ENCODE results near the gene EDEM2.
"Not testable (repeated sequence)": the region's sequence is repeated elsewhere in the genome, so short reads cannot be mapped to it uniquely, and the experiment has no call there.

The EDEM2 gene

DNA sequence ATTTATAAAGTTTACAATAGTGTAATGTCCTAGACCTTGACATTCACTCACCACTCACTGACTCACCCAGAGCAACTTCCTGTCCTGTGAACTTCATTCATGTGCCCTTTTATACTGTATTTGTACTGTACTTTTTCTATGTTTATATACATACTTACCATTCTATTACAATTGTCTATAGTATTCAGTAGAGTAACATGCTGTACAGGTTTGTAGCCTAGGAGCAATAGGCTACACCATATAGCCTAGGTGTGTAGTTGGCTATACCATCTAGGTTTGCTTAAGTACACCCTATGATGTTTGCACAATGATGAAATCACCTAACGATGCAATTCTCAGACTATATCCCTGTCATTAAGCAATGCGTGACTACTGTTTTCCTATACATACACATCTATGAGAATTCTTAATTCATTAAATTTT is 17.5 kb downstream of the EDEM2 start:
- no peak for DNase-seq (ENCODE audit: low spot score)

DNA sequence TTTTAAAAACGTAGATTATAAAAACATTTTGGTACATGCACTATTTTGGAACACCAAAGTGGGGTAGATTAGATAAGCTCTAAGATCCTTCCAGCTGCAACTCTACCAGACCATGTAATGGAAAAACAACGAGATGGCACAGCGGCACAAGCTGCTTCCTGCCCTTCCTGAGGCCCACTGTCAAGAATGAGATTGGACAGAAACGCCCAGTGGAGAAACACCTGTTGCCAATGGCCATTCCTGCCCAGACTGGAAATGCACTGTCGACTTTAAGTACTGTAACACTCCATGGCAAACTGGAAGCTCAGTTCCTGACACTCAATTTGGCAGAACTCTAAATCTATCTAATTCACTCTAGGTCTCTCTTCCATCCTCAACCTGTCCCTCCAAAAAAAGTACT is 21.4 kb downstream of the EDEM2 start:
- DNase-seq (ENCODE audit: low spot score), result no peak

DNA sequence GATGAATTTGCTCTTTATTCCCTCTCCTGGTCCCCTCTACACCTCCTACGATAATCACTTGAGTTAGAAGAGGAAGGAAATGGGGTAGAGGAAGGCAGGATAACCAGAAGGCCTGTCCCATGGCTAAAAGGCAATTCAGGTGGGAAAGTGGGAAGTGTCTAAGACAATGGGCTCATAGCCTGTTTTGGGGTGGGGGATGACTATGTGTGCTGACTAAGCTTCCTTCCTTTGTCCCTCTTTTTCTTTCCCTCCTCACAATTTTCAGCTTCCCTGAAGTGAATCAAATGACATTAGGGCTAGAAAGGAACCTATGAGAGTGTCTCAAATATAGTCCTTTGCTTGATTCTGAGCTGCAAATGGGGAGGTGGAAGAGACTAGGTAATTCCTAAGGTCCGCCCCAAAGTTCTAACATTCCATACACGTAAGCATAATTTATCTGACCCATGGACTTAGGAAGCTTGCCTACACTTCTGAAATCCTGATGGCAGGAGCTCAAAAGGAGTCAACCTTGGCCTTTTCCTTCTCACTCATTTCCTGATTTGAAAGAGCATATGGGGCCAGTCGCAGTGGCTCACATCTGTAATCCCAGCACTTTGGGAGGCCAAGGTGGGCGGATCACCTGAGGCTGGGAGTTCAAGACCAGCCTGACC is 24.3 kb downstream of the EDEM2 start:
- no peak for DNase-seq (ENCODE audit: low spot score)

DNA sequence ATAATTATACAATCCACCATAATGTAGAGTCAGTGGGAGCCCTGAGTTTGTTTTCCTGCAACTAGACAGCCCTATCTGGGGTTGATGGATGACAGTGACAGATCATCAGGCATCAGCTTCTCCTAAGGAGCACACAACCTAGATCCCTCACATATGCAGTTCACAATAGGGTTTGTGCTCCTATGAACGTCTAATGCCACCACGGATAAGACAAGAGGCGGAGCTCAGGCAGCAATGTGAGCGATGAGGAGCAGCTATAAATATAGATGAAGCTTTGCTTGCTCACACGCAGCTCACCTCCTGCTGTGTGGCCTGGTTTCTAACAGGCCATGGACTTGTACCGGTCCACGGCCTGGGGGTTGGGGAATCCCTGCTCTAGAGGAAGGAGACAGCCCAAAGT is 25.9 kb downstream of the EDEM2 start:
- DNase-seq (ENCODE audit: low spot score), result no peak

DNA sequence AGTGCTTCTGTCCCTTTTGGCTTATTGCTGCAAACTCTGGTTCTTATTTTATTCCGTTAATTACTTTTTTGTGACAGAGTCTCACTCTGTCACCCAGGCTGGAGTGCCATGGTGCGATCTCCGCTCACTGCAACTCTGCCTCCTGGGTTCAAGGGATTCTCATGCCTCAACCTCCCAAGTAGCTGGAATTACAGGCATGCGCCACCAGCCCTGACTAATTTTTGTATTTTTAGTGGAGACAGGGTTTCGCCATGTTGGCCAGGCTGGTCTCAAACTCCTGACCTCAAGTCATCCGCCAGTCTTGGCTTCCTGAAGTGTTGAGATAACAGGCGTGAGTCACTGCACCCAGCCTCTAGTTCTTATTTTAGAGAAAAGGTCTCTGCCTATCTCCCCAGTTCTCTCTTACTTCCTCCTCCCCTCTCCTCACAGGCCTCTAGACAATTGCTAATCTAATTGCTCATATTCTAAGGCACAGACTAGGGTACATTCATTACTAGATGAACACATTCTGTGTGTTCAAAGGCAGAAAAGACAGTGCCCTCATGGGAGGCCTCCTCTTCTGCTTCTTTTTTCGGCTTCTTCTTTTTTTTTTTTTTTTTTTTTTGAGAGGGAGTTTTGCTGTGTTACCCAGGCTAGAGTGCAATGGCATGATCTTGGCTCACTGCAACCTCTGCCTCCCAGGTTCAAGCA is 27.0 kb downstream of the EDEM2 start:
- DNase-seq (ENCODE audit: low spot score), result no peak

DNA sequence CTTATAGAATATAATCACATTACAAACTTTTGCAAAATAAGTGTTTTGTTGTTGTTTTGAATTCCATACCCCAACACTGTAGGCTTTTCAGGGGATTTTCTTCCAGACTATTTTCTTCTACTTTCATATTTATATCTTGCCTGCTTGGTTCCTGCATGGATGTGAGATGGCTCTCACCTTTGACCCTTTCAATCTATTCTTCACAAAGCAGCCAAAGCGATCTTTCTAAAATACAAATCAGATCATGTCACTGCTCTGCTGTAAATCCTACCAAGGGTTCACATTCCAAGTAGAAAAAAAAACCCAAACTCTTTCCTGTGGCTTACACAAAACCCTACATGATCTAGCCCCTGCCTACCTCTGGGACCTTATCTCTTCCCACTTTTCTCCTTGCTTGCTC is 29.5 kb downstream of the EDEM2 start:
- DNase-seq (ENCODE audit: low spot score), result no peak

DNA sequence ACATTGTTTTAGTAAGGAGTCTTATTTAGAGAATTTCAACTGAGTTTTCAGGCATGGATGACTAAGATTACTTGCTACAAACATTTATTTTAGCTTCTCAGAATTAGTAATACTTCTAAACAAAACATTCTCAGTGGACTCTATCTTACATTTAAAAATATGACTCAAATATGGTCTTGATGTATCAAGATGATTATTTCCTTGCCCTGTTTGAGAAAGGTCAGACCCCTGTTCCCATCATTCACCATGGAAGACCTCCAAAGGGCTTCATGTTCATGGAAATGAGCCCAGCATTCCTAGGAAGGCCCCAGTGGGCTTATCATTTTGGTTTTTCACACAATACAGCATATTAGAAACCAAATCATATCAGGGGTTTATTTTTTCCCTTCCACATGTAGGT is 29.9 kb downstream of the EDEM2 start:
- no peak for DNase-seq (ENCODE audit: low spot score)

DNA sequence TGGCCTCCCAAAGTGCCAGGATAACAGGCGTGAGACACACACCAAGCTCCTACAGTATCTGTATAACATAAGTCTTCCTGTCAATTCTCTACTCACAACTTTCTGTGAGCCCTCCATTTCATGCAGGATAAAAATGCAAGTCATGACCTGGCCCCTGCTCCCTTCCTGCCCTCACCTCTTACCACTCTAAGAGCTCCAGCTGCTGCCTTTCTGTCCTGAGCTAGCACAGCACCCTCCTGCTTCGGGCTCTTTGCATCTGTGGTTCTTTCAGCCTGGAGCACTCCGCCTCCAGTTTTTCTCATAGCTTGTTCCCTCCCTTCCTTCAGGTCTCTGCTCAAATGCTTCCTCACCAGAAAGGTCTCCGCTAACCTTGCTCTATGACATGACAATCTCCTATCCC is 30.9 kb downstream of the EDEM2 start:
- no peak for DNase-seq (ENCODE audit: low spot score)

DNA sequence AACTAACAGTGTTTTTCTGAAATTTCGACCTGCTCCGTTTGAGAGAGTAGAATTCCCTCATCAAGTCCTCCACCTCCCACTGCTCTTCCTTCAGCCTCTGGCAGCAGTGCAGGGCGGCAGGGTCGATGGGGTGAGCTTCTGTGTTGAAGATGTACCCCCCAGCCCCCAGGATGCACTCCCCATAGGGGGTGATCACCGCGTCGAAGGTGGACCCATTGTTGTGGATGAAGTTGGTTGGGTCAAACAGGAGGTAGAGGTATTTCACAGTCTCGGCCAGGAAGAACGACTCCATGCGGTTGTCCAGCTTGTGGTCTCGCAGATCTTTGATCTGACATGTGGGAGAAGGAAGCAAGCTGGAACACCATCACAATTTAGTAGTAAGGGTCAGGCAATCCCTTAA is 31.5 kb downstream of the EDEM2 start:
- DNase-seq (ENCODE audit: low spot score), result no peak

DNA sequence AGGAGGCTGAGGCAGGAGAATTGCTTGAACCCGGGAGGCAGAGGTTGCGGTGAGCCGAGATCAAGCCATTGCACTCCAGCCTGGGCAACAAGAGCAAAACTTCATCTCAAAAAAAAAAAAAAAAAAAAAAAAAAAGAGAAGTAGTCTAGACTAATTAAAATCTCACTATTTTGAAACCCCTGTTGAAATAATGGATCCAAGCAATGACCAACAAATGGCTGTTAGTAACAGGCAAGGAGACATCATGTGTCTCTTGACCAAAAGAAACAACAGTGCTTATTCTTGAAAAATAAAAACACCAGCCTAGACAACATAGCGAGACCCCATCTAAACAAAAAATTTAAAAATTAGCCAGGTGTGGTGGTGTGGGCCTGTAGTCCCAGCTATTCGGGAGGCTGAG is 34.9 kb downstream of the EDEM2 start:
- not testable (repeated sequence) for DNase-seq (ENCODE audit: low spot score)

DNA sequence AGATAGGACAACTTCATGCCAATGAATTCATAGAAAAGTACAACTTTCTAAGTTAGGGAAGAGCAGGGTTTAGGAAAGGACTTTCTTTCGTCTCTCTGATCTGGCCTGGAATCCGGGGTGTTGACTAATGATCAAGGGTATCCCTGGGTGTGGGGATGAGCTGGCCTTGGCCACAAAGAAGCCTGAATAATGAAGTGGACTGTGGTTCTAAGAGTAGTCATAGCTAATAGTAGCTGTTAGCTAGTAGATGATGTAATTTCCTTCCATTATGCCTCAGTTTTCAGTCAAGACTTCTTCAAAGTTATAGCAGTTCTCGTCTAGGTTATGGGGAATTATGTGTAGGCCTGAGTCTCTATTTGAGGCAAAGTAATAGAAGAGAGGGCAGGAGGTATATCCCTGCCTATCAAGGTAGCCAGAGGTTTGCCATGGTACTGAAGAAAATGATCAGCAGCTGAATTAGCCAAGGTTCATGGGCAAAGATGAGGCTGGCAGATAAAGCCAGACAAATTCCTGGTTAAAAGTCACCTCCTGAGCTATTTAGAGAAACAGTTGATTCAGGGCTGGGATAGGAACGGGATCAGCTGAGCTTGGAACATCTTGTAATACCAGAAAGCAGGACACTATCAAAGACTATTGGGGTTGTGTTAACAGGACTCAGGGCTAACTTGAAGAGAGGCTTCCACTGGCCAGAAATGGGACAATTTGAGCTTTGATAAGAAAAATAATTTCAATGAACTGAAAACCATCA is 35.8 kb downstream of the EDEM2 start:
- DNase-seq (ENCODE audit: low spot score), result no peak

DNA sequence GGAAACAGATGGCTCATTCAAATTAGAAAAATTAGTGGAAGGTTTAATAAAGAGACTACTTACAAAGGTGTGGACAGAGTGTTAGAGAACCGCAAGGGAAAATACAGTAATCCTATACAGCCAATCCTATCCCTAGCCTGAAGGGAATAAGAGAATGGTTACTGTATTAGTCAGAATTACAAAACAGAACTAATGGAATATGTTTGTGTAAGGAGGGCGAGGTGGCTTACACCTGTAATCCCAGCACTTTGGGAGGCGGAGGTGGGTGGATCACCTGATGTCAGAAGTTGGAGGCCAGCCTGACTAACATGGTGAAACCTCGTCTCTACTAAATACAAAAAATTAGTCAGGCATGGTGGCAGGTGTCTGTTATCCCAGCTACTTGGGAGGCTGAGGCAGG is 38.2 kb downstream of the EDEM2 start:
- DNase-seq (ENCODE audit: low spot score), result no peak

DNA sequence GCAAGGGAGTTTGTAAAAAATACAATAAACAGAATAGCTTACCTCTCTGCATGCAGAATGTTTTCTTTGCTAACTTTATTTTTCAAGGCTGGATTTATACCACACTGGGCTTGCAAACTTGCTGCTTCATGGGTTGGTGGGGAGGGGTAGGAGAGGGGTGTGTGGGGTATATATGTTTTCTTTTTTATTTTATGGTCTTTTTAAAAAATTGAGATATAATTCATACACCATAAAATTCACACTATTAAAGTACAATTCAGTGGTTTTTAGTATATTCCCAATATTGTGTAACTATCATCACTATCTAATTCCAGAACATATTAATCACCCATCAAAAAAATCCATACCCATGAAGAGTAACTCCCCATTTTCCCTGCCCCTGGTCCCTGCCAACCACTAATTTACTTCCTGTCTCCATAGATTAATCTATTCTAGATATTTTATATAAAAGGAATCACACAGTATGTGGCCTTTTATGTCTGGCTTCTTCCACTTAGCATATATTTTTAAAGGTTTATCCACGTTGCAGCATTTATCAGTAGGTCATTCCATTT is 40.2 kb downstream of the EDEM2 start:
- DNase-seq (ENCODE audit: low spot score), result no peak

DNA sequence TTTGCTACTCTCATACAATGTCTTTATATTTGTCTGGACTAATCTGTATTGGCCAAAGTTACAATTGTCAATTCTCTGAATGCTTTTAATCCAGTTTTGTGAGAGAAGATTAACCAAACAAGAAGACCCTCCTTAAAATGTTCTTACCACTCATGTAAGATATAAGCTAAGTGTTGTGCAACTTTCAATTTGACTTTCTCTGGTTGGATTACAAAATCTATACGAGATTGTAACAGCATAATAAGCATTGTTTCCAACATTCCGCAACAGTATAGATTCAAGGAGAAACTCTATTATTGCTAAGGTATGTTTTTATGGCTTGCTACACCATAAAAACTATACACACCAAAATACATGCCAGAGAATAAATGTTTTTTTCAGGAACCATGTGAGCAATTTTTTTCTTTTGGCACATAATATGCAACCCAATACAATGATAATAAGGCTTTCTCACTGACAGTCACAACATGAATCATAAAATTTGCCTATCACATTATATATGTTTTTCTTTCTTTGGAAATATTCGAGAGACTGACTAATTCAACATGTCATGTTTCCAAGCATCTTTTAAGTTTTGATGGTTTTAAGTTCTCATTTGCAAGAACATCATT is 42.3 kb downstream of the EDEM2 start:
- no peak for DNase-seq (ENCODE audit: low spot score)

DNA sequence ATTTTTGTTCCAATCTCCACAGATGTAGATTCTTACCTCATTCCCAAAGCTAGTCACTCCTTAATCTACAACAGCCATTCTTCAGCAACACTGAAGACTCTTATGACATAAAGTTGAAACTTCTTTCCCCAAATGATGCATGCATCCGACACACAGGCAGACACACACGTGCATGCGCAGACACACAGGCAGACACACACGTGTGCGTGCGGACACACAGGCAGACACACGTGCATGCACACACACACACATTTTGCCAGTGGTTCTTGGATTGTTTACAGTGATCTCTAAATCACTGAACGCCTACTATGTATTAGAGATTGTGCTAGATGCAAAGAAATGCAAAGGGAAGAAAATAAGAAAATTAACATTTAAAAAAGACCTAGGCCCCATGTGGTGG is 45.5 kb downstream of the EDEM2 start:
- DNase-seq (ENCODE audit: low spot score), result no peak

DNA sequence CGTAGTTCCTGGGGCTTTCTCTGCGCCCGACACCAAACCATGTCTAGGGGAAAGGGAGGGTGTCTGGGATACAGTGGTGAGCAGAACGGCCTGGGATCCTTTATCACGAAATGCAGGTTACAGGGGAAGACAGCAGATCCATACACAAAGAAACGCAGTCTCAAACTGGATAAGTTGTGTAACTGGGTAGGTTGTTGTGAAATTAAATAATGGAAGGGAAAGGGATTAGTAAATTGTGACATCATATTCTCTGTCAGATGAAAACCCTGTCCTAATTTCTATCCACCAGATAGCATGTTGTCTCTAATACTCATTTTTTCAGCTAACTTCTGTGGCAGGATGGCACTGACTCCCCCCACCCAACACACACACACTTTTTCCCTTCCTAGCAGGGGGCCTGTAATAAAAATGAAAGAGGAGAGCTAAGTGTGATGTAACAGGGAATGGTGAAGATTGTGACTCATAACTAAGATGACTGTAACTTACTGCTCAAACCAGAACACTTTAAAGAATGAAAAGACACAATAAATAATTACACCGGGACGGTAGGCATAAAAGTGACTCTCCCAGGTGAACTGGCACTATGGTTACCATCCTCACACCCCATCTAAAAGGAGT is 53.8 kb downstream of the EDEM2 start:
- no peak for DNase-seq (ENCODE audit: low spot score)

DNA sequence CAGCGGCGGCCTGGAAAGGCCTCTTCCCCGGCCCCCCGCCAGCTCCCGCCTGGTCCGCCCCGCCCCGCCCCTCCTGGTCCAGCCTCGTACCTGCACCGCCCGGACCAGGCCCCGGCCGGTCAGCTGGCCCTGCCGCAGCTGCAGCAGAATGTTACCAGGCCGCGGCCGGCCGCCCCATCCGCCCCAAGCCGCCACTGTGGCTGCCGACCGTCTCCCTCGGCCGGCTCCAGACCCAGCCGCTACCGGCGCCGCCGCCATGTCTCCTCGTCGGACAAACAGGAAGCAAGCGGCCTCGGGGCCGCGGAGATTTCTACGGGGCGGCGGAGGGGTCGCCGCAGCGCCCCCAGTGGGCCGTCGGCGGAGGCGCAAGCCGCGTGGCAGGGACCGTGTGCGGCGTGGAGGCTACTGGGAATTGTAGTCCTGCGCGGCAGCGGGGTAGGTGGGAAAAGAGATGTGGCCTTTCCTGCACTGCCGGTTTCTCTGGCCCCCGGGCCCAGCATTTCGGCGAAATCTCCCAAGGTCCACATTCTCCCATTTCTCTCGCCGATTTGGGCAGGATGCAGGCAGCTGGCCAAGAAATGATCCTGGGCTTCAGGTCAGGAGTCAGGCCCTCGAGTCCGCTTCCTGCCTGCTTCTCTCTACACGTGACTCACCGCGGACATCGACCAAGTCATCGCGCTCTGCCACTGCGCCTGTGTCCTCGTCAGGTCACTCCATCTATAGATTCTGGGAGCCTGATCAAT is 54.4 kb downstream of the EDEM2 start, which contains the start of gene TRPC4AP:
TRPC4AP (minus strand) TSS at position 284 of the 743 bp plus-strand sequence; CDS start at position 258, 26 bp downstream.
- peak; percentile 88 for DNase-seq (ENCODE audit: low spot score)

DNA sequence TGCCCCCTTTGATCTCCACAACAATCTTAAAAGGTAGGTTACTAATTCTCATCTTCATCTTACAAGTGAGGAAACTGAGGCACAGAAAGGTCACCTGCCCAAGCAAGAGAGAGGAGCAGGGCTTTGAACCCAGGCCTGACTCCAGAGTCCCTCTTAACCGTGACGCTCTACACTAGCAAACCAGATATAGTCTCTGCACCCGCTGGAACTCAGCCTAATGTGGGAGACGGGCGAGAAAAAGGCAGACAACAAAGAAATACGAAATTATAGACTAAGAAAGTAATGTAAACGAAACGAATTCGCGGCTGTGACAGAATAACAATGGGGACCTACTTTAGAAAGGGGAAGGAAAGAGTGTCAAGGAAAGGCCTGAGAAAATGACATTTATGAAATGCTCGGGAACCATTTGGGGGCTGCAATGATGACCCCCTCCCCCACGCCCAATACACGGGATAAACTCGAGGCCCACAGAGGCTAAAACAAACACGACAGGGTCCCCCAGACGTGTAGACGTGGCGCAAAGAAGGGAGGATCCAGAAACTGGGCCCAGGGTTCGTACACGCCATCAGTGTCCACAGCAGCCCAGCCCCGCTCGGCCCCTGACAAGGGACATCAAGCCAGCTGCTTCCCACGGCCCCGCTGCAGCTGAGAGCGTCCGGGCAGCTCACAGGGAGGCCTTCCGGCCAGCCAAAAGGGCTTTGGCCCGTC is 55.2 kb downstream of the EDEM2 start:
- DNase-seq (ENCODE audit: low spot score), result peak; percentile 38

DNA sequence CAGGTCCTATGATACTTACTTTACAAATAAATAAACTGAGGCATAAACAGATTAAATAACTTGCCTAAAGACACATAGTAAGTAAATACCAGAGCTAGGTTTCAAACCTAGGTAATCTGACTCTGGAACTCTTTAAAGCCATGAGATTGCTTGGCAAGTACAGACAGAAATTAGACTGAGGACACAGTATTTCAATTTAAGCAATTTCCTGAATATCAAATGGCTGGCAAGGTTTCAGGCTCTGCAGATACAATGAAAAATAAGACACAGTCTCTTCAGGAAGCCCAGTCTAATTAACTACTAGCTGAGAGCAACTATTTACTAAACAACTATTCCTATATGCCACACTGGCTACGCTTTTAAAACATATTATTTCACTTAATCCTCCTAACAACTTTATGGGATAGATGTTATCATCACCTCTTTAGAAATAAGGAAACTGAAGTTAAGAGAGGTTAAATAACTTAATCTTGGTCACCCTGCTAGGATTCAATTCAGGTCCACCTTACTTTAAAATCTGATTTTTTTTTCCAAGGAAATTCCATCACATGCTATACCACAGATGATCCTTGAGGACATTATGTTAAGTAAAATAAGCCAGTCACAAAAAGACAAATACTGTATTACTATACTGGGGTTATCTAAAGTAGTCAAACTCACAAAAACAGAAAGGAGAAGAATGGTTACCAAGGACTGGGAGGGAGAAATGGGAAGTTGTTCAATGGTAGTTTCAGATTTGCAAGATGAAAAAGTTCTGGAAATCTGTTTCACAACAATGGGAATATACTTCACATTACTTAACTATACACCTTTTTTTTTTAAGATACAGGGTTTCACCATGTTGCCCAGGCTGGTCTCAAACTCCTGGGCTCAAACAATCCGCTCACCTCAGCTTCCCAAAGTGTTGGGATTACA is 58.6 kb downstream of the EDEM2 start:
- DNase-seq (ENCODE audit: low spot score), result no peak

Measured in pons (tissue), 1 donor.